A549 (cell line): ENCODE results near the gene TMEM30A.

Source experiments
- CEBPB ChIP-seq, 2 experiments: fragments of >200 bp in 1 of 2; sonication (Bioruptor Twin) in 1 of 2; formaldehyde crosslinking in 1 of 2; IDR thresholded peaks; 2 replicates each; pipeline ENCODE4 v1.6.1; 2012 to 2016
- ELK1 ChIP-seq: fragments of 150-350 bp; IDR thresholded peaks from 2 replicates; pipeline ENCODE4 v1.6.1; 2014; ENCODE audit warnings: low read depth, mild to moderate bottlenecking, low read length
- EP300 ChIP-seq, 2 experiments: fragments of >200 bp; sonication (Bioruptor Twin); formaldehyde crosslinking; IDR thresholded peaks; 2 replicates in 1 of 2; 3 replicates in 1 of 2; pipeline ENCODE4 v1.6.1; 2016 to 2017
- FOSB ChIP-seq: fragments of 250-450 bp; sonication (Bioruptor Pico); IDR thresholded peaks from 2 replicates; pipeline ENCODE4 v1.5.0; 2020; ENCODE audit warnings: mild to moderate bottlenecking, moderate library complexity
- JUN ChIP-seq, 2 experiments: fragments of >200 bp; sonication (Bioruptor Twin); formaldehyde crosslinking; IDR thresholded peaks; 2 replicates in 1 of 2; 3 replicates in 1 of 2; pipeline ENCODE4 v1.6.1; 2016 to 2017
- JUNB ChIP-seq: fragments of >200 bp; sonication (Bioruptor Twin); formaldehyde crosslinking; IDR thresholded peaks from 2 replicates; pipeline ENCODE4 v1.6.1; 2016
- KDM5A ChIP-seq: fragments of 200-600 bp; sonication (generic); IDR thresholded peaks from 2 replicates; pipeline ENCODE4 v1.6.1; 2016; ENCODE audit warnings: antibody characterized with exemption, mild to moderate bottlenecking
- POLR2A ChIP-seq: IDR thresholded peaks from 2 replicates; pipeline ENCODE4 v1.6.1; 2012; ENCODE audit warnings: mild to moderate bottlenecking, low read length
- RAD21 ChIP-seq, 2 experiments: fragments of >200 bp in 1 of 2; sonication (Bioruptor Twin) in 1 of 2; formaldehyde crosslinking in 1 of 2; IDR thresholded peaks in 1 of 2; conservative IDR thresholded peaks in 1 of 2; 2 replicates in 1 of 2; 3 replicates in 1 of 2; pipeline ENCODE4 v1.6.1; 2012 to 2018; ENCODE audit warnings: inconsistent platforms in 1 of 2
- RCOR1 ChIP-seq: fragments of 150-350 bp; IDR thresholded peaks from 2 replicates; pipeline ENCODE4 v1.6.1; 2014; ENCODE audit warnings: antibody characterized with exemption, low read length, low read depth
- TF ChIP-seq, protein P1 (sequence below): fragments of >200 bp; sonication (Bioruptor Twin); formaldehyde crosslinking; IDR thresholded peaks from 3 replicates; pipeline ENCODE4 v1.5.1; 2016

DNA sequence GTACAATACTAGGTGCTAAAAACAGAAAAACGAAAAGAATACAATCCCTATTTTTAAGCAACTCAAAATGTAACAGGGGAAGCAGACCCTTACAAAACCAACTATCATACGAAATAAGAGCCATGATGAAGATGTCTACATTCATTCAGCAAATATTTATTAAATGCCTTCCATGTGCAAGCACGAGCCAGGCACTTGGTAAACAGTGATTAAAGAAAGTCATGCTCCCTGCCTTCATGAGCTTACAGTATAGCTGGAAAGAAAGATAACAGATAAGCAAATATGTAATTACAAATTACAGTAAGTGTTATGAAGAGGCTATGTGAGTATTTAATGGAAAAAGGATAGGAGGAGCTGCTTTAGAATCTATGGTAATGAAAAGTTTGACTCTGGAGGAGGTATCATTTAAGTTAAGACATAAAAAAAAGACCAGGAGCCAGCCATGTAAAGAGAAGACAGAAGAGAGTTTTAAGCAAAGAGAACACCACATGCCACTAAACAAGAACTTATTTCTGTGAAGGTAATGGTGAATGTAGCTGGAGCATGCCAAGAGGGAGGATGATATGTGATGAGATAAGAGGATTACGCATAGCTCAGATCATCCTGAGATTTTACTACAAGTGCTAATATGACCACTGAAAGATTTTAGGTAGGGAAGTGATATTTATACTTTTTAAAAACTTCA lies 21.7 kb downstream of the TMEM30A start:
- TF ChIP-seq, protein P1, sequence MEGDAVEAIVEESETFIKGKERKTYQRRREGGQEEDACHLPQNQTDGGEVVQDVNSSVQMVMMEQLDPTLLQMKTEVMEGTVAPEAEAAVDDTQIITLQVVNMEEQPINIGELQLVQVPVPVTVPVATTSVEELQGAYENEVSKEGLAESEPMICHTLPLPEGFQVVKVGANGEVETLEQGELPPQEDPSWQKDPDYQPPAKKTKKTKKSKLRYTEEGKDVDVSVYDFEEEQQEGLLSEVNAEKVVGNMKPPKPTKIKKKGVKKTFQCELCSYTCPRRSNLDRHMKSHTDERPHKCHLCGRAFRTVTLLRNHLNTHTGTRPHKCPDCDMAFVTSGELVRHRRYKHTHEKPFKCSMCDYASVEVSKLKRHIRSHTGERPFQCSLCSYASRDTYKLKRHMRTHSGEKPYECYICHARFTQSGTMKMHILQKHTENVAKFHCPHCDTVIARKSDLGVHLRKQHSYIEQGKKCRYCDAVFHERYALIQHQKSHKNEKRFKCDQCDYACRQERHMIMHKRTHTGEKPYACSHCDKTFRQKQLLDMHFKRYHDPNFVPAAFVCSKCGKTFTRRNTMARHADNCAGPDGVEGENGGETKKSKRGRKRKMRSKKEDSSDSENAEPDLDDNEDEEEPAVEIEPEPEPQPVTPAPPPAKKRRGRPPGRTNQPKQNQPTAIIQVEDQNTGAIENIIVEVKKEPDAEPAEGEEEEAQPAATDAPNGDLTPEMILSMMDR: no peak
- TF ChIP-seq POLR2A: no peak
- no peak for TF ChIP-seq ELK1
- no peak for TF ChIP-seq FOSB (CRISPR knock-in tag)
- TF ChIP-seq EP300 (IDR thresholded peaks at IDR 0.05): no peak
- TF ChIP-seq CEBPB (IDR thresholded peaks at IDR 0.05): no peak
- TF ChIP-seq JUNB: no peak
- TF ChIP-seq JUN (IDR thresholded peaks at IDR 0.05): no peak
- TF ChIP-seq RAD21 (conservative IDR thresholded peaks at IDR 0.05 in 1 of 2, IDR thresholded peaks at IDR 0.05 in 1 of 2): no peak
- no peak for TF ChIP-seq KDM5A
- TF ChIP-seq RCOR1: no peak
